ENCODE results near the gene UNC13D. TPM values are rescaled to one million over a fixed set of nuclear protein-coding genes. Genes with fewer than 3 reads are reported as not detected.
A peak's percentile ranks its signal among the peaks of the same experiment; 100 is the strongest.

UNC13D gene
- total RNA-seq, 2 experiments from 2014 or later: 8.0 to 17.8 TPM

DNA sequence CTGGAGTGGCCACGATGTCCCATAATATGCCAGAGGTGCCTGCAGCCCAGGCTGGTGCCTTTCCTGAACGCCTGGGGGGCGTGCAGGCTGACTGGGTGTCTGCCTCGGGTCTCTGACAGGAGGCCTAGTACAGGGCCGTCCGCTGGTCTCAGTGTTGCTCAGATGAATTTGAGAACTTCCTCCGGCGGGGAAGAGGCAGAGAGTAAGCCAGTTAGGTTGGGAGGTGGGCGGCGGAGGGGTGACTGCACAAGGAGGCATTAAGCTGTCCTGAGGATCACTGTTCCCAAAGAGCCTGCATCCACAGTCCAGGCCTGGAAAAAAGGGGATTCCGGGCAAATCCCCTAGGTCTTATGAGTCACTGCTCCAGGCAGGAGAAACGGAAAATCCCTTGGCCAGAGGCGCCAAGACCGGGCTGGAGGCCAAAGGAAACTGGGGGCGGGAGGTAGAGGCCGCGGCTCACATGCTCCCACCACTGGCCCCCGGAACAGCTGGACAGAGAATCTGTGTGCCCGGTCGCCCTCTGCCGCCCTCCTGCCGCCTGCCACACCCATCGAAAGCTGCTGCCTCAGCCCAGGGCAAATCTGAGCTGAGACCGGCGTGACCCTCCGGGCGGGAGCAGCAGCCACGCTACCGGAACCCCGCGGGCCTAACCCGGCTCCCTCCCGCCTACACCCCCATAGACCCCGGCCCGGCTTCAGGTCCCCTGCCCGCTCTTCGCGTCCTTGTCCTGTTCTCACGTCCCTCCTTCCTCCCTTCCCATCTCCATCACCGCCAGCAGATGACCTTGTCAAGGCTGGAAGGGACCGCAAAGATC, 32.9 kb upstream of the UNC13D start:
- intact Hi-C loops (cut with micrococcal nuclease; ENCODE audit: unreplicated experiment): loop anchor here (1.0 kb wide), 3 partner anchors 19 to 102 kb away; partner anchors contain the start of genes ACOX1, TEN1, TRIM65 and WBP2
- Histone ChIP-seq H3K4me3 (ENCODE audit: low read depth, low read length, poor library complexity, severe bottlenecking) (peak overlapping the region; percentile 71), H3K27ac (ENCODE audit: low read depth, low read length, poor library complexity, severe bottlenecking) (peak overlapping the region; percentile 82), H3K36me3 (ENCODE audit: insufficient read depth, low read length) (0 out of 2 replicates have a peak, but pooled peaks cover 7% of the 10 kb centered on the region), H3K4me1 (ENCODE audit: insufficient read depth, low read length, poor library complexity, severe bottlenecking) (peaks cover 41% of the 10 kb centered on the region), H2AFZ (ENCODE audit: low read length) (peak overlapping the region; percentile 70), H3K4me2 (ENCODE audit: low read length) (peak overlapping the region; percentile 91), H3K9me2 (ENCODE audit: insufficient read depth, low read length) (no peaks in the 10 kb centered on the region), H3K9me3 (ENCODE audit: low read length) (no peaks in the 10 kb centered on the region), H3K79me2 (ENCODE audit: insufficient read depth, low read depth, low read length) (no peaks in the 10 kb centered on the region), H4K20me1 (ENCODE audit: insufficient read depth, low read length) (no peaks in the 10 kb centered on the region)
- BruUV-seq (replicated peaks): no TSS peak
- peak; percentile 63 for DNase-seq (ENCODE audit: low spot score)
- POLR2A ChIA-PET: interaction anchor here (0.6 to 3.5 kb wide), 5 partner anchors 12 to 232 kb away, joined by 3 to 28 read pairs (median 5); partner anchors contain the start of gene WBP2
- TF ChIP-seq CTCF (conservative IDR thresholded peaks at IDR 0.05; ENCODE audit: low read length) (no peak), EZH2phosphoT487 (IDR thresholded peaks at IDR 0.05; ENCODE audit: borderline replicate concordance, low read depth, low read length) (no peak)
- CTCF ChIA-PET (ENCODE audit: unreplicated experiment): interaction anchor here (0.7 to 1.0 kb wide), 2 partner anchors 19 to 21 kb away, joined by 4 to 5 read pairs; partner anchors contain the start of genes TRIM65 and WBP2

GRCh38 chr17:75876190-75876937, 32.2 kb upstream of the UNC13D start:
- TF ChIP-seq EZH2phosphoT487 (IDR thresholded peaks at IDR 0.05; ENCODE audit: borderline replicate concordance, low read depth, low read length): no peak
- TF ChIP-seq CTCF (conservative IDR thresholded peaks at IDR 0.05; ENCODE audit: low read length): peak; percentile 77
- Histone ChIP-seq H2AFZ (ENCODE audit: low read length) (peak overlapping the region; percentile 70), H3K36me3 (ENCODE audit: insufficient read depth, low read length) (0 out of 2 replicates have a peak, but pooled peaks cover 7% of the 10 kb centered on the region), H3K4me1 (ENCODE audit: insufficient read depth, low read length, poor library complexity, severe bottlenecking) (peaks cover 41% of the 10 kb centered on the region), H4K20me1 (ENCODE audit: insufficient read depth, low read length) (no peaks in the 10 kb centered on the region), H3K4me2 (ENCODE audit: low read length) (peak overlapping the region; percentile 91), H3K9me3 (ENCODE audit: low read length) (no peaks in the 10 kb centered on the region), H3K79me2 (ENCODE audit: insufficient read depth, low read depth, low read length) (no peaks in the 10 kb centered on the region), H3K9me2 (ENCODE audit: insufficient read depth, low read length) (no peaks in the 10 kb centered on the region), H3K4me3 (ENCODE audit: low read depth, low read length, poor library complexity, severe bottlenecking) (peak overlapping the region; percentile 71), H3K27ac (ENCODE audit: low read depth, low read length, poor library complexity, severe bottlenecking) (peak overlapping the region; percentile 82)
- ChIA-PET CTCF (ENCODE audit: unreplicated experiment) (interaction anchor here (0.8 to 1.3 kb wide), 7 partner anchors 12 to 624 kb away, joined by 3 to 5 read pairs (median 4); no protein-coding TSS in a partner anchor), POLR2A (interaction anchor here (0.6 to 3.5 kb wide), 13 partner anchors 9 to 891 kb away, joined by 3 to 28 read pairs (median 5); partner anchors contain the start of gene WBP2)
- TSS peak; percentile 52 for BruUV-seq (replicated peaks)
- intact Hi-C loops (cut with micrococcal nuclease; ENCODE audit: unreplicated experiment): loop anchor here (1.0 kb wide), 3 partner anchors 20 to 103 kb away; partner anchors contain the start of genes ACOX1, TEN1, TRIM65 and WBP2
- peak; percentile 96 for DNase-seq (ENCODE audit: low spot score)

Measured in OCI-LY7 (cell line).